ENCODE data around the gene CACNG5.

GRCh38 chr17:66829883-66830282, 5.0 kb upstream of the CACNG5 start:
- TF ChIP-seq REST (IDR thresholded peaks at IDR 0.05; ENCODE audit: insufficient read depth in 1 of 2, low read depth in 2 of 2, low read length in 1 of 2) (no peak; a peak in 1 of 4 replicates), CTCF (IDR thresholded peaks at IDR 0.05) (no peak), POLR2AphosphoS5 (IDR thresholded peaks at IDR 0.05; ENCODE audit: low read depth, low read length) (no peak), SIN3A (IDR thresholded peaks at IDR 0.05; ENCODE audit: borderline replicate concordance, insufficient read depth, low read depth, low read length) (no peak), TCF7L2 (IDR thresholded peaks at IDR 0.05; ENCODE audit: low read depth, low read length) (no peak)

Measured in Panc1 (cell line).